Mammary epithelial cell (primary cell): ENCODE results near the gene YAP1.

Experiments
- CTCF ChIP-seq, 2 donors: IDR thresholded peaks in 1 of 2; conservative IDR thresholded peaks in 1 of 2; 2 replicates each; pipeline ENCODE4 v1.5.1; 2011 to 2012; ENCODE audit warnings: inconsistent platforms in 2 of 2, low read length in 2 of 2, mild to moderate bottlenecking in 2 of 2, control low read depth in 1 of 2, low read depth in 1 of 2; ENCODE audit not compliant: insufficient read depth in 1 of 2; ENCODE audit errors: extremely low read depth in 1 of 2
- EZH2 ChIP-seq: IDR thresholded peaks from 2 replicates; pipeline ENCODE4 v1.6.1; 2012; ENCODE audit warnings: low read length, inconsistent platforms, borderline replicate concordance

DNA sequence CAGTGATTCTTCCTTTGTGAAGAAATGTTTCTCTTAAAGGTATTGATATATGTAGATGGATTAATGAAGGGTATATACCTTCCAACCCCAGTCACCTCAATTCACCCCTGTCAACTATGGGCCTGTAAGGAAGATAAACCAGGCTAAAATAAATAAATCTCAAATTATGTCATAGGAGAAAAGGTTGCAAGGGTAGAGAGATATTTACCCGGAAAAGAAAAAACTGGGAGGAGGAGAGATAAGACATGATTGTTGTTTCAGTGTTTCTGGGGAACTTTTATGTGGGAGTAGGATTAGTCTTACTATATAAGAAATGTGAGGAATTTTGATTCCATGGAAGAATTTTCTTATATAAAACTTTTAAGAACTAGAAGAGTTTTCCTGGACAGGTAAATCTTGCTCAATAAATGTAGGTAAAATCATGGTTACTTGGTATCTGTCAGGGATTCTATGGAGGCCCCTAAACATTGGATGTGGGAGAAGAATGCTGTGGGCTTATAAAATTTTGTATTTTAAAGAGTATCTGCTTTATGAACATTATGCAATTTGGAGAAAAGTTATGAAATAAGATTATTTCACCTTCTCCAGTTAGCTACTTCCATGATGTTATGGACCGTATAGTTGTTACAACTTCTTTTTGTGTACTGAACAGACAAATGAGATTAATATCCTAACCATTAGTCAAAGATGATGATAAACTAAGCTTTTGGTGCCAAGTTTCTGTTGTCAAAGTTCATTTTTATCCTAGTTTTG, 6.4 kb downstream of the YAP1 start:
- TF ChIP-seq CTCF (conservative IDR thresholded peaks at IDR 0.05 in 1 of 2, IDR thresholded peaks at IDR 0.05 in 1 of 2; ENCODE audit: extremely low read depth in 1 of 2, insufficient read depth in 1 of 2, low read depth in 1 of 2, low read length in 2 of 2) (no peak), EZH2 (no peak)
